Measurements from ENCODE around the gene EPB41L2. TPM values are rescaled to one million over a fixed set of nuclear protein-coding genes. Genes with fewer than 3 reads are reported as not detected.

EPB41L2 gene
- total RNA-seq, 2 experiments from 2014 or later: 9.5 to 12.3 TPM

DNA sequence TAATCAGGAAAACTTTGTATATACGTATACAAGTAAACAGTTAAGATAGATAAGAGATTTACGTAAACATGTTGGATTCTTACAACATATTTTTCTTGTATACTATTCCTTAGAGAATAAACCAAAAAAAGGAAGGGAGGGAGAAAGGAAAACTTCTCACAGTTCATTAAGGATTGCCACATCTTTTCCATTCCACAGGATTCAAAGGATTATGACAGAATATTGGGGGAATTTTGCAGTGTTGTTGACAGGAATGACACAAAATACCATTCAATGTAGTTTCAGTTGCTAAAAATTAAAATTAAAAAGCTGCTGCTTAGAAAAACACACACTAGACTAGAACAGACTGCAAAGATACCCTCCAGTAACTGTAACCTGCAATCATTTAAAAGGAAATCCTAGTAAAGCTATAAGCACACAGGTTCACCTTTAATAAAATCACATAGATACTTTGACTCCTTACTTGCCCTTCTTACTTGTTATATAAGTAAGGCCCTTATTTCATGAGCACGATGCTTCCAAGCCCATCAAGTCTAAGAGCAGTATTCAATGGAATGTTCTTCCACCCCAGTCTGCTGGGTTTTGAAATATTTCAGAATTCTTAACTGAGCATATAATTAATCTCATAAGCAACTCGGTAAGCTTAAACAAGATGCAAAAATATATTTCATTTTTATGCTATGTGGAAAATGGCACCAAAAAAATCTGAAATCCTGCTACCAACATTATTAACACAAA, 128.0 kb downstream of the EPB41L2 start:
- H3K4me1 Mint-ChIP-seq (ENCODE audit: low read depth): no peaks in the 10 kb centered on the region
- Histone ChIP-seq H3K4me3 (ENCODE audit: low read length) (no peak overlapping the region), H3K9me3 (ENCODE audit: control insufficient read depth in 1 of 2, insufficient read depth in 1 of 2, low read length in 2 of 2) (no peaks in the 10 kb centered on the region), H3K4me1 (ENCODE audit: insufficient read depth, low read length) (no peaks in the 10 kb centered on the region), H3K27me3 (ENCODE audit: control insufficient read depth in 1 of 2, insufficient read depth in 2 of 2, low read length in 2 of 2) (no peaks in the 10 kb centered on the region), H3K27ac (ENCODE audit: low read depth in 1 of 2, low read length in 2 of 2) (no peak overlapping the region), H3K36me3 (ENCODE audit: insufficient read depth, low read length) (no peaks in the 10 kb centered on the region)
- ChIA-PET POLR2A (no interaction called here), CTCF (no interaction called here)
- H3K27ac Mint-ChIP-seq: no peak overlapping the region
- no peaks in the 10 kb centered on the region for H3K27me3 Mint-ChIP-seq
- H3K9me3 Mint-ChIP-seq: peaks cover 2% of the 10 kb centered on the region
- no peaks in the 10 kb centered on the region for H3K36me3 Mint-ChIP-seq (ENCODE audit: low read depth)
- intact Hi-C loops (cut with DNase I, micrococcal nuclease): no loop called here
- no peak overlapping the region for H3K4me3 Mint-ChIP-seq
- no peak for ATAC-seq (ENCODE audit: poor library complexity)
- TF ChIP-seq, protein P1, sequence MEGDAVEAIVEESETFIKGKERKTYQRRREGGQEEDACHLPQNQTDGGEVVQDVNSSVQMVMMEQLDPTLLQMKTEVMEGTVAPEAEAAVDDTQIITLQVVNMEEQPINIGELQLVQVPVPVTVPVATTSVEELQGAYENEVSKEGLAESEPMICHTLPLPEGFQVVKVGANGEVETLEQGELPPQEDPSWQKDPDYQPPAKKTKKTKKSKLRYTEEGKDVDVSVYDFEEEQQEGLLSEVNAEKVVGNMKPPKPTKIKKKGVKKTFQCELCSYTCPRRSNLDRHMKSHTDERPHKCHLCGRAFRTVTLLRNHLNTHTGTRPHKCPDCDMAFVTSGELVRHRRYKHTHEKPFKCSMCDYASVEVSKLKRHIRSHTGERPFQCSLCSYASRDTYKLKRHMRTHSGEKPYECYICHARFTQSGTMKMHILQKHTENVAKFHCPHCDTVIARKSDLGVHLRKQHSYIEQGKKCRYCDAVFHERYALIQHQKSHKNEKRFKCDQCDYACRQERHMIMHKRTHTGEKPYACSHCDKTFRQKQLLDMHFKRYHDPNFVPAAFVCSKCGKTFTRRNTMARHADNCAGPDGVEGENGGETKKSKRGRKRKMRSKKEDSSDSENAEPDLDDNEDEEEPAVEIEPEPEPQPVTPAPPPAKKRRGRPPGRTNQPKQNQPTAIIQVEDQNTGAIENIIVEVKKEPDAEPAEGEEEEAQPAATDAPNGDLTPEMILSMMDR (IDR thresholded peaks at IDR 0.05): no peak
- DNase-seq: no peak

DNA sequence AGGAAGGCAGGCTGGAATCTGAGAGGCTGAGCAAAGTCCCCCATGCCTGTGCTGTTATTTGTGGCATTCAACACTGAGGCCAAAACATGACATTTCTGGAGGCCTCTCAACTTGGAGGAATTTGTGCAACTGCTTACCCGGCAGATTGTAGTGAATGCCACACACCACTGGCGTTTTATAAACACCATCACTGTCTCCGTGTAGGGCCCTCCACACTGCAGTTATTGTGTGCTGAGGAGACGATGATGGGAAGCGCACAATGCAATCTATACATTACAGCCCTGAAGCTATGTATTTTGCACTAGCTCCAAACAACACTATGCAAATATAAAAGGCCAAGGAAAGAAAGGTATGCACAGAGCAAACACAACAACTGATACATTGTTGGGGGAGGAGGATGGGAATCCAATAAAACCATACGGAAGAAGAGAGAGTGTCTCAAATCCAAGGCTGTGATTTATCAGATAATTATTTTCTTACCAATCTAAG, 129.3 kb downstream of the EPB41L2 start:
- Mint-ChIP-seq H3K4me3 (no peak overlapping the region), H3K9me3 (peaks cover 2% of the 10 kb centered on the region)

GRCh38 chr6:130932921-130933320, 130.1 kb downstream of the EPB41L2 start:
- CTCF ChIA-PET: interaction anchor here (1.0 kb wide), 1 partner anchor 9 kb away, joined by 3 read pairs; no protein-coding TSS in a partner anchor
- intact Hi-C loops (cut with DNase I, micrococcal nuclease): no loop called here
- Histone ChIP-seq H3K36me3 (ENCODE audit: insufficient read depth, low read length) (no peaks in the 10 kb centered on the region), H3K27me3 (ENCODE audit: control insufficient read depth in 1 of 2, insufficient read depth in 2 of 2, low read length in 2 of 2) (no peaks in the 10 kb centered on the region), H3K27ac (ENCODE audit: low read depth in 1 of 2, low read length in 2 of 2) (no peak overlapping the region), H3K4me1 (ENCODE audit: insufficient read depth, low read length) (no peaks in the 10 kb centered on the region), H3K9me3 (ENCODE audit: control insufficient read depth in 1 of 2, insufficient read depth in 1 of 2, low read length in 2 of 2) (no peaks in the 10 kb centered on the region), H3K4me3 (ENCODE audit: low read length) (no peak overlapping the region)
- Mint-ChIP-seq H3K36me3 (ENCODE audit: low read depth) (no peaks in the 10 kb centered on the region), H3K9me3 (peaks cover 2% of the 10 kb centered on the region), H3K4me3 (no peak overlapping the region), H3K4me1 (ENCODE audit: low read depth) (no peaks in the 10 kb centered on the region), H3K27me3 (no peaks in the 10 kb centered on the region), H3K27ac (no peak overlapping the region)
- ATAC-seq (ENCODE audit: poor library complexity) (no peak), DNase-seq (no peak)
- TF ChIP-seq, protein P1 (IDR thresholded peaks at IDR 0.05): no peak
- POLR2A ChIA-PET: no interaction called here

More for the DNA sequence above, 129.3 kb downstream of the EPB41L2 start:
- TF ChIP-seq, protein P1 (IDR thresholded peaks at IDR 0.05): no peak
- Histone ChIP-seq H3K27ac (ENCODE audit: low read depth in 1 of 2, low read length in 2 of 2) (no peak overlapping the region), H3K4me3 (ENCODE audit: low read length) (no peak overlapping the region), H3K36me3 (ENCODE audit: insufficient read depth, low read length) (no peaks in the 10 kb centered on the region), H3K27me3 (ENCODE audit: control insufficient read depth in 1 of 2, insufficient read depth in 2 of 2, low read length in 2 of 2) (no peaks in the 10 kb centered on the region), H3K9me3 (ENCODE audit: control insufficient read depth in 1 of 2, insufficient read depth in 1 of 2, low read length in 2 of 2) (no peaks in the 10 kb centered on the region), H3K4me1 (ENCODE audit: insufficient read depth, low read length) (no peaks in the 10 kb centered on the region)
- intact Hi-C loops (cut with DNase I, micrococcal nuclease): no loop called here
- CTCF ChIA-PET: interaction anchor here (1.0 kb wide), 1 partner anchor 8 kb away, joined by 3 read pairs; no protein-coding TSS in a partner anchor
- no peak for ATAC-seq (ENCODE audit: poor library complexity)
- Mint-ChIP-seq H3K36me3 (ENCODE audit: low read depth) (no peaks in the 10 kb centered on the region), H3K27ac (no peak overlapping the region), H3K27me3 (no peaks in the 10 kb centered on the region), H3K4me1 (ENCODE audit: low read depth) (no peaks in the 10 kb centered on the region)
- POLR2A ChIA-PET: no interaction called here
- no peak for DNase-seq

All from CD4-positive, alpha-beta T cell (primary cell).